GM13977 (cell line): ENCODE measurements around the gene NKD1.

ENCODE experiments used
- DNase-seq: peaks from one replicate; pipeline ENCODE4 v3.0.0; 2012; ENCODE audit warnings: low spot score
- in situ Hi-C: fragments of 300-500 bp; cut with MboI; formaldehyde crosslinking; loops from one replicate; pipeline ENCODE4 v1.12.0; 2022; ENCODE audit warnings: low sequenced_read_pairs, low pct_unique_long_range_greater_than_20kb, mixed read lengths, inconsistent platforms; ENCODE audit not compliant: unreplicated experiment
- TF ChIP-seq, protein P1 (sequence below): IDR thresholded peaks from 2 replicates; pipeline ENCODE4 v1.5.1; 2012; ENCODE audit warnings: mild to moderate bottlenecking, control low read depth; ENCODE audit not compliant: insufficient read depth; ENCODE audit errors: extremely low read depth, missing control alignments

Gene NKD1

DNA sequence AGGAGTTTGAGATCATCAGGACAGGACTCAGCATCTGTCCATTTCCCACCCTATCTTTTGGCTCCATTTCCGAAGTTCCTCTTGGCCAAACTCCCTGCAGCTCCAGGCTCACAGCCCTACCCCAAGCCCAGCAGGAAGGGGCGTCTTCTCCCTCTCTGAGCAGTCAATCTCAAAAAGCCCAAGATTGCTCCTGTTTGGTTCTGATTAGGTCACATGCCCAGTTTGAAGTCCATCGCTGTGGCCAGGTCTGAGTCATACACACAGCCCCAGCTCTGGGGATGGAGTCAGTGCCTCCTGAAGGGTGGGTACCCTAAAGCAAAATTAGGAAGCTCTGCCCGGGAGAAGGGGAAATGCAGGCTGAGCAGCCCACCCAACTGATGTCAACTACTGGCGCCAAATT lies 109.0 kb downstream of the NKD1 start:
- in situ Hi-C loops, result no loop called here
- TF ChIP-seq, protein P1, sequence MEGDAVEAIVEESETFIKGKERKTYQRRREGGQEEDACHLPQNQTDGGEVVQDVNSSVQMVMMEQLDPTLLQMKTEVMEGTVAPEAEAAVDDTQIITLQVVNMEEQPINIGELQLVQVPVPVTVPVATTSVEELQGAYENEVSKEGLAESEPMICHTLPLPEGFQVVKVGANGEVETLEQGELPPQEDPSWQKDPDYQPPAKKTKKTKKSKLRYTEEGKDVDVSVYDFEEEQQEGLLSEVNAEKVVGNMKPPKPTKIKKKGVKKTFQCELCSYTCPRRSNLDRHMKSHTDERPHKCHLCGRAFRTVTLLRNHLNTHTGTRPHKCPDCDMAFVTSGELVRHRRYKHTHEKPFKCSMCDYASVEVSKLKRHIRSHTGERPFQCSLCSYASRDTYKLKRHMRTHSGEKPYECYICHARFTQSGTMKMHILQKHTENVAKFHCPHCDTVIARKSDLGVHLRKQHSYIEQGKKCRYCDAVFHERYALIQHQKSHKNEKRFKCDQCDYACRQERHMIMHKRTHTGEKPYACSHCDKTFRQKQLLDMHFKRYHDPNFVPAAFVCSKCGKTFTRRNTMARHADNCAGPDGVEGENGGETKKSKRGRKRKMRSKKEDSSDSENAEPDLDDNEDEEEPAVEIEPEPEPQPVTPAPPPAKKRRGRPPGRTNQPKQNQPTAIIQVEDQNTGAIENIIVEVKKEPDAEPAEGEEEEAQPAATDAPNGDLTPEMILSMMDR, result no peak
- DNase-seq, result no peak

DNA sequence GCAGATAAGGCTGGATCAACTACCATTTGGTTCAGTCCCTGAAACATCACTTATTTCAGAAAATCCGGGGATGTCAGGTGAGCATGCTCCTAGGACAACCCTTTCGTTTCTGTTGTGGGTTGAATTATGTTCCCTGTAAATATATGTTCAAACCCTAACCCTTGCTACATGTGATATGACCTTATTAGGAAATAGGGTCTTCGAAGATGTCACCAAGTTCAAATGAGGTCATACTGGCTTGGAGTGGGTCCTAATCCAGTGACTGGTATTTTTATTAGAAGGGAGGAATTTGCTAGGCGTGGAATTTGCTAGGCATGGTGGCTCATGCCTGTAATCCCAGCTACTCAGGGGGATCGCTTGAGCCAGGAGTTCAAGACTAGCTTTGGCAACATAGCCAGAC lies 111.6 kb downstream of the NKD1 start:
- TF ChIP-seq, protein P1, result no peak
- in situ Hi-C loops, result loop anchor here (10.0 kb wide), 1 partner anchor 295 kb away; the partner anchor contains the start of gene BRD7
- no peak for DNase-seq

DNA sequence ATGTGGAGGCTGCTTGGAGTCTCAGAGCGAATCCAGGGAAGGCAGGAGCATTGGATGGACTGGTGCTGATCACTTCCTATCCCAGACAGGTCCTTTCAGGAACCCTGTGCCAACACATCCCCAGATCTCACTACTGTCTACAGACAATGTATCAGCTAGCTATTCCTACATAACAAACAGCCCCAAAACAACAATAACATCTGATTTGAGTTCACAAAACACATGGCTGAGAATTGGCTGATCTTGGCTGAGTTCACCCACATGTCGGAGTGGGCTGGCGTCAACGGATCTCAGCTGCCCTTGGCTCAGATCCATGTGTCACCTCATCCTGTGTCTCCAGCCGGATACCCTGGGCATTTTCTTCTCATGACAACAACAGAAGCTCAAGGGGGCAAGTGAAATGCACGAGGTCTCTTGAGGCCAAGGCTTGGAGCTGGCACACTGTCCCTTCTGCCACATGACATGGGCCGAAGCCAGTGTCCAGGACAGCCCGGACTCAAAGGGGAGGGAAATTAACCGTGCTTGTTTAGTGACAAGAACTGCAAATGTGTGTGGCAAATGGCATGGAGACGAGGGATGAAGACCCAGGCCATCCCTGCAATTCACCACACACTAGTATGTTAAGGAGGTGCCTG lies 114.2 kb downstream of the NKD1 start:
- no peak for DNase-seq
- in situ Hi-C loops, result loop anchor here (10.0 kb wide), 1 partner anchor 298 kb away; the partner anchor contains the start of gene BRD7
- TF ChIP-seq, protein P1, result no peak

DNA sequence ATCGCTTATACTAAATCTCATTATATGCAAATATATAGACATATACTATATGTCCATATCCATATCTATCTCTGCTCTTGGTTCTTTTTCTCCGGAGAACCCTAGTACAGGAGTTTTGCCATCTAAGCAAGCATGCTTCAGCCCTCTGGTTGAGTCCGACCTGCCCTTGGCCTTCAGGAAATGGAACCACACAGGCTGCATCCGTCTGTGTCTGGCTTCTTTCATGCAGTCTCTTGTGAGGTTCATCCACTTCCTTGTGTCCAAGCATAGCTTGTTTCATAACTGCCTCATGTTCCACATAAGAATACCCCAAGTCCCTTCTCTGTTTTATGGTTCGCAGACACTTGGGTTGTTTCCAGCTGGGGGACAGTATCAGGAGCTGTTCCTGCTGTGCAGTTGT lies 116.1 kb downstream of the NKD1 start:
- TF ChIP-seq, protein P1, result no peak
- DNase-seq, result no peak
- in situ Hi-C loops, result loop anchor here (10.0 kb wide), 1 partner anchor 299 kb away; the partner anchor contains the start of gene BRD7

DNA sequence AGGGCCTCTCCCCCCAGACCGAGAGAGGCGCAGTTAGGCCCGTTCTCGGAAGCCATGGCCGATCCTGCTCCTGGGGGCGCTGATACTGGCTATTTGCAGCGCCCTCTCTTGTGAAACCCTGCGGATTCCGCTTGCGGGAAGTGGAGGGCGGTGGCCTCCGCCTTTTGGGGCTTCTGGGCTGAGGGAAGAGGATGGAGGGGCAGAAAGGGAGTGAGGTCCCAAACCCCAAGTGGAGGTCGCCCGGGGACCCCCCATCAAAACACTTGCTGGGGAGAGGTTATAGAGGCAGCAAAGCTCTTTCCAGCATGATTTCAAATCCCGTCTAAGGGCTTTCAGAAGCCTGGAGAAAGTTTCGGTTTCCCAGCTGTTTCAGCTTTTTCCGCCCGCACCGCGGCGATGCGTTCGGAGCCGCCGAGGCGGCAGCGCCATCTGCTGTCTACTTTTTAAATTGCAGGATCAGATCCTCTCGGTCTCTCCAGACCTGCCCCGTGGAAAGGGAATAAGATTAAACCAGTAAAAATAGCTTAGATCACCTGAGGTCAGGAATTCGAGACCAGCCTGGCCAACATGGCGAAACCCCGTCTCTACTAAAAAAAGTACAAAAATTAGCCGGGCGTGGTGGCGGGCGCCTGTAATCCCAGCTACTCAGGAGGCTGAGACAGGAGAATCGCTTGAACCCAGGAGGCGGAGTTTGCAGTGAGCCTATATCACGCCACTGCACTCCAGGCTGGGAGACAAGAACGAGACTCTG lies 117.1 kb downstream of the NKD1 start:
- in situ Hi-C loops, result loop anchor here (10.0 kb wide), 1 partner anchor 301 kb away; the partner anchor contains the start of gene BRD7
- peak; percentile 74 for DNase-seq

More for the DNA sequence above, 117.1 kb downstream of the NKD1 start:
- TF ChIP-seq, protein P1, result peak; percentile 78
